ELR (cell line): ENCODE results near the gene BCAN.

Experiments used
- DNase-seq: peaks from one replicate; pipeline ENCODE4 v3.0.0-alpha.2; 2015; ENCODE audit warnings: low read depth

The BCAN gene

DNA sequence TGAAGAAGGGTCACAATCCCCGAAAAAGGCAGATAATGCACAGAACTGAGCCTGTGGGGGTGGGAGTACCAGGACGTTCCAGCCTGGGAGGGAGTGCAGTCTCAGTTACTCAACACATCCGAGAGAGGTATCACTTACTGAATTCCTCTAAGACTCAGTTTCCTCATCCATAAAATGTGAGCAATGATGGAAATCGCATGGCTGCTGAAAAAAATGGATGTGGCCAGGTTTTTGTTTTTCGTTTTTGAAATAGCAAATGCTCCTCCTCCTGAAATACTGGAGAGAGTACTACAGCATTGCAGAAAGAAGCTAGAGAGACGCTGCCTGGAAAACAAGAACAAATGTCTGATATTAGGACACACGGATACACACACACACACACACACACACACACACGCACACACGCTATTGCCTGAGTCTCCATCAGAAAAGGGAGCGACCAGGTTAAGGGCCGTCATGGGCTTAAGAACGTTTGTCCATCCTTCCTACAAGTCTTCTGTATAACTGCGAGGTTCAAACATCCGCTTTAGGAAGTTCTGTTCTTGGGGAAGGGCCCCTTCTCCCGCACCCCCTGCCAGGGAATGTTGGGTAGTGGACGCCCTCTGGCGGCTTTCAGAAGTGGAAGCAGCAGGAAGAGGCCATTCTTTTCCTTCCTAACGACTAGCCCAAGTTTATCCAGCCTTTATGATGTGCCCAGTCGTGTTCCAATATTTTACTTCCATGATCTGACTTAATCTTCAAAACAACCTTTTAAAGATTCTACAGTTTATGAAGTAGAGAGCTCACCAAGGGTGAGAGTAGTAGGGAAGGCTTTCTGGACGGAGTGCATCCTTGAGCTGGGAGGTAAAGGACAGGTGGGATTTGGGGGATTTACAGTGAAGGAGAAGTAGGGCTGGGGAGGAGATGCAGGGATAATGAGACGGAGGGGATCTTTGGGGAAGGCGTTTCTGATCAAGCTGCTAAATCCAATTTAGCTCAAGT lies 36.0 kb downstream of the BCAN start:
- DNase-seq, result peak; percentile 79

DNA sequence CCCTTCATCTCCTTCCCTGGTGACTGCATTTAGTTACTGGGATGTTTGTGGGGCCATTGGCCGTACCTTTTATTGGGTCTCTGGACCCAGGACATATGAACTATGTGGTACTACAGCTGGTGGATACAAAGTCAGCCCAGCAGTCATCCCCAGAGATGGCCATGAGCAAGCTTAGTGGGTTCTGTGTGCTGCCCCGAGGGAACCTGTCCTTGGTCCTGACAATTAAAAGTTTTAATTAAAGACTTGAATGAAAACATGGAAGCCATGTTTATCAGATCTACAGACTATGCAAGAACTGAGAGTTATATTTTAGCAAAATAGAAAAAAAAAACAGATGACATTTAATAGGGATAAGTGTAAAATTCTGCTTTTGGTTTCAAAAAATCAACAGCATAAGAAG lies 38.1 kb downstream of the BCAN start:
- DNase-seq, result no peak

DNA sequence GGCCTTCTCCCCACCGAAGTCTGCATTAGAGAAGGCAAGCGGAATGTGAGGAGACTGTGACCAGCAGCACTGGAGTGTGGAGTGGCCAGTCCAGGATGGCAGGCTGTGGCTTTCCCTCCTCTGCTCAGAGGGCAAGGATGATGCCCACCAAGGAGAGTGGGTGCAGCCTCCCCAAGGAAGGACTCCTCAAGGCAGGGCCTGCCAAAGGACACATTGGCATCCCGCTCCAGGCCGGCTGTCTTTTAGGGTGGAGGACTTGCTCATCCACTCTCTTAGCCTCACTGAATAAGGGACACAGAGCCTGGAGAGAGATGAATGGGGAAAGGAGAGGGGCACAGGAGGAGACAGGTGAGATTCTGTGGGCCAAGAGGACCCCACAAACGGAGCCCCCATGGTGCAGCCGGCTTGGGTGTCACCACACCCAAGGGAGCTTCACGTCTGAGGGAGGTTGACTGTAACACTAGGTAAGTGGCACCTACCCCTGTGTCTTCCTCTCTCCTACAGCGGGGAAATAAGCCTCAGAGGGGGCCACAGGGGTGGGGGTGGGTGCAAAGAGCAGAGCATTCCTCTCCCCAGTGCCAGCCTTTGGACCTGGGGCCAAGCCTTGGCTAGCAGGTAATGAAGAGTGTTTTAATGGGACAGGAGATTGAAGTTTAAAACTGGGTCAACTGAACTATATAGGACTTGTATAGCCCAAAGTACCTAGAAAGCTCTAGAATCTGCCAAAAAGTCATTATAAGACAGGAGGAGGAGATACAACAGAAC lies 39.5 kb downstream of the BCAN start:
- no peak for DNase-seq

DNA sequence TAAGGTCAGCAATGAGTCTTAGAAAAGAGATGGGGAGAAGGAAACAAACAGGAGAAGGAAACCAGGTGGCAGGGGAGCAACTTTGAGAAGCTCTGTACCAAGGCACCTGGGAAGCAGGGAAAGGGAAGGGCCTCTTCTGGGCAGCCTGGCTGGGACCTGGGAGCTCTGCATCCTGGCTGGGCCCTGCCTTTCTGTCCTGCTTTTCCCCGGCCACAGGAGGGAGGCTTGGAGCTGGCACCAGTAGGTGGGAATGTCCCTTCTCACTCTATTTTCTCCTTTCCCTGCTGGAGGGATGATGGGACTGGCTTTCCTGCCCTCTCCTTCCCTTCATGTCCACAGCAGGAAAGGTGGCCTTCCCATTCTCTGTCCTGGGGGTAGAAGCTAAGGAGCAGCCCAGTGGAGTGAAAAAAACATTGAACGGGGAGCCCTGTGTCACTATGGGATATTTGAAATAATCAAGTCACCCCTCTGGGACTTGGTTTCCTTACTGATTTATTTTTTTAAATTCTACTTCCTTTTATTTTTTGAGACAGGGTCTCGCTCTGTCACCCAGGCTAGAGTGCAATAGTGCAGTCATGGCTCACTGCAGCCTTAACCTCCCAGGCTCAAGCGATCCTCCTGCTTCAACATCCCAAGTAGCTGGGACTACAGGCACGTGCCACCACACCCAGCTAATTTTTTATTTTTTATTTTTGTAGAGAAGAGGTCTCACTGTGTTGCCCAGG lies 40.4 kb downstream of the BCAN start:
- no peak for DNase-seq

DNA sequence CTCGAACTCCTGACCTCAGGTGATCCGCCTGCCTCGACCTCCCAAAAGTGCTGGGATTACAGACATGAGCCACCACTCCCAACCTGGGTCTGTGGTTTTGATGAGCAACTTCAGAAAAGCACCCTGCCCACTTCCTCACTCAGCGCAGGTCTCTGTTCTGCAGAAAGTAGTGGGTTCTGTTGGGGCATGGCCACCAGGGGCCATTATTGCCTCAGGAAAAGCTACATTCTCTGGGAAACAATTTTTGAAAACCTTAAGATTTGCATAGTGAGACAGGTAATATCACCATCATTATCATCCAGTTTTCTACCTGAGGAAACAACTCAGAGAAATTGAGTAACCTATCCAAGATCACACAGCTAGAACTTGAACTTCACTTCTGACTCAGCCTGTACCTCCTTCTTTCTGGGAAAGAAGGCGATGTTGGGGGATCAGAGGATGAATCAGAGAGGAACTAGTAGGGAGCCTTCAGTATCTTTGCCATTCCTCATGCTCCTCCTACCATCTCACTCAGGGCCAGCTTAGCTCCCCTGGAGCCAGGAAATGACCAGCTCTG lies 42.4 kb downstream of the BCAN start:
- DNase-seq, result peak; percentile 84

DNA sequence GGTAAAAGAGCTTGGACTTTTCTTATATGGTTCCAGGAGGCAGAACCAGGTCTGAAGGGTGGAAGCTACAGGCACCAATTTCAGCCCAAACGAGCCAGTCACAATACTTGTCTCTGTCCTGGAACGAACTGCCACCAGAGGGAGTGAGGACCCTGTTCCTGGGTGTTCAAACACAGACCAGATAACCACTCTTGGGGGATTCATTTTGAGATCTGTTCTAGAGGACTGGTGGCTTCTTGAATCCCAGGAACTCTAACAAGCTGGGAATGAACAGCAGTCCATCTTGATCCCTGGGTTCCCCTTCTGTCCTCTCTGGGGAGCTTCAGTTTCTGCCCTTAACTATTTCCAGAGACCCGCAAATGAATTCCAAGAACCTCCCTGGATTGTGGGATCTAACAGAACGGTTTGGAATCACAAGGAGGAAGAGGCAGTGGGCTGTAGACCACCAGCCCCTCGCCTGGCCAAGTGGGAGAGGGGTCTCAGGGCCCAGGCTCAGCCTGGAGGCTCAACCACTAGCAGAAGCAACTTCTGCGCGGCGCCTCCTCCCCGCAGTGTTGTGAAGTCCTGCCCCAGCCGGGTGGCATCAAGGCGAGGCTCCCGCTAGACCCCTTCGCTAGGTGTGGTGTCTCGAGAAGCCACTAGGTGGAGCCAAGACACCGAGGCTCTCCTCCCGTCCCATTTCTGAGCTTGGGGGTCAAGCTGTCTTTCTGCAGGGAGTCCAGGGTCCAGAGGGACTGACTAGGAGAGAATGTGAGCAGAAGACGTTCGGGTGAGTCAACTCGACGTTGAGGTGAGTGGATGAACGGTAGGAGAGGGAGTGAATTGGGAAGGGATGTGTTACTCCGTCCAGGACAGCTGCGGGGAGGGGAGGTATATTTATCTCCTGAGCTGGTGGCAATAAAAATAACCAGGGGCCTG lies 47.4 kb downstream of the BCAN start:
- peak; percentile 90 for DNase-seq

DNA sequence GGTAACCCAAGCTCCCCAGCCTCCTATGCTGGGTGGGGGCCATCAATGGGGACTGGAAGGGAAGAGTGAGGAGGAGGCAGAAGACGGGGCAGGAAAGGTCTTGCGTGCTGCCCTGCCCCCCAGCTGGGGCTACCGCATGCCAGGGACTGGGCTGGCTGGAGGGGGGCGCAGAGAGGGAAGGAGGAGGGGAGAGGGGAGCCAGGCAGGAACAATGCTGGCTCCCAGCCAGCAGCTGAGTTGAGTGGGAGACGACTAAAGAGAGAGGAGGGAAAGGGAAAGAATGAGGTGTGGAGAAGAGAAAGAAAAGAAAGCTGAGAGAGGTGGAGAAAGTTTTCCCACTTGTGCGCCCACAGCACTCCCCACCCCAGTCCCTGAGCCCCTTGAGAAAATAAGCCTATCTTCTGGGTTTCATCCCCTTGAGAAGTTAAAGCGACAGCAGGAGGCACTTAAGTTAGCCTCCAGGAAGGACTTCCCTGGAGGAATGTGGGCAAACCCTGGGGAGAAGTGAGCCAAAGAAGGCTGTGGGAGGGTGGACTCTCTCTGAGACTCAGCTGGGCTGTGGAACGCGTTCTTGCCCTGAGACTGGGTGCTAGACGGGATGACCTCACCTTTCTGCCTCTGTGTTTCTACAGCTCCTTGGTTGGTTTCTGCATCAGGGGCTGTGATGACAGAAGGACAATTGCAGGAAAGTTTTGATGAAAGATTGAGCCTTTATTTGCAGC lies 48.2 kb downstream of the BCAN start:
- DNase-seq, result no peak

DNA sequence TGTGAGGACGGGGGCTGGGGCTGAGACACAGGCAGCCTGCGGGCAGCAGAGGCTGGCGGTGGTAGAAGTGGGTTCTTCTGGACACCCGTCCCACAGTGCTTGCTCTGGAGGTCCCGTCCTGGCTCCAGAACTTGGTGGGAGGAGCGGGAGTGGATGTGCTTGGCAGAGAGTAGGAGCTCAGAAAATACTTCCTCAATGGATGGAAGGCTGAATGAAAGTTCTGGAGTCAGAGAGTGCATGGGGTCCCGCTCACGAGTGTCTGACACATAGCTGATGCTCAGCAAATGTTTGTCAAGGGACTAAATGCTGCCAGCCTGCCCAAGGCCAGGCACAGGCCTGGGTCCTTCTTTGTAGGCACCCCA lies 48.7 kb downstream of the BCAN start:
- DNase-seq, result no peak

DNA sequence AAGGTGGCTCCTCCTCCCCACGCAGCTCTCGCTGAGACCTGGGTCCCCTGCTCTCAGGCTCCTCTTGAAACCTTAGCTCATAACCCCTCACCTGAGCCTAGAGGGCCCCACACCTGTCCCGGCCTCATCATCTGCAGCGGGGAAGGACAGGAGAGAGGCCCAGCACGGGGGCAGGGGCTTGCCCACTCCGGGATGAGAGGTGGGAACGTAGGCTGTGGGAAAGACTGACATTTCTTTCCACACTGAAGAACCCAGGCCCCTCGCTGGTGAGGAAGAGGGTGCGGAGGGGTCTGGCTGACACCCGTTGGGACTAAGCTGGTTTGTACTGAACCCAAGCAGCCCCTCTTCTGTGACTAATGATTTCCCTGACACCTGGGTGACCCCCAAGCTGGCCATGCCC lies 49.3 kb downstream of the BCAN start:
- no peak for DNase-seq

DNA sequence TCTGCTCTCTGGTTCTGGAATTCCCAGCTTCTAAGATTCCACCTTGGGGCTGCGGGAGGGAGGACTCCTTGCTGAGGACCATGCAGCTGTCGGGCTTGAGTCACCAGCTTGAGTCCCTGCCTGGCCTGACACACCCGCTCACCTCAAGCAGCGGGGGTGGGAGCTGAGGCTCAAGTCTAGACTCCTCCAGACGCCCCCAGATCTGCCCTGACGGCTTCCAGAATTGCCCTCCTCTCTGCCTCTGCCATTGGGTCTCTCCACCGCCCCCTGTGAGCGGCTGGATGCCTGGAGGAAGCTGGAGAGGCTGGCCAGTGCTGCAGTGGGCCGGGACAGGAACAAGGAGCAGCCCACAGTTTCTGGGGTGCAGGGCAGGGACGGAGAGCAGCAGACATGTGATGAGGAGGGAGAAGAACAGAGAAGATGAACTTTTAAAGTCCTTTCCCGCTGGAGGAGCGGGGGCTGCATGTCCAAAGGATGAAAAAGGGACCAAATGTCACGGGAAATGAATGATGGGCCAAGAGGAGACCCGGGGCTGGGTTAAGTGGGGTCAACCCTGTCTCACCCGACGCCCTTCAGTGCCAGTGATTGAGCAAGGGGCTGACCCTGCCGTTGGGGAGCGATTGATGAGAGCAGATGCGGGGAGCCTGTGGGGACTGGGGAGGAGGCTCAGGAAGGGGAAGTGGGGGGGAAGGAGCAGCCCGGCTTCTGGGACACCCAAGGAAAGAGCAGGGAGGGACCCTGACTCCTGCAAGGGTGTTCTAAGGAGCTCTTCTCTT lies 49.9 kb downstream of the BCAN start:
- DNase-seq, result peak; percentile 68

DNA sequence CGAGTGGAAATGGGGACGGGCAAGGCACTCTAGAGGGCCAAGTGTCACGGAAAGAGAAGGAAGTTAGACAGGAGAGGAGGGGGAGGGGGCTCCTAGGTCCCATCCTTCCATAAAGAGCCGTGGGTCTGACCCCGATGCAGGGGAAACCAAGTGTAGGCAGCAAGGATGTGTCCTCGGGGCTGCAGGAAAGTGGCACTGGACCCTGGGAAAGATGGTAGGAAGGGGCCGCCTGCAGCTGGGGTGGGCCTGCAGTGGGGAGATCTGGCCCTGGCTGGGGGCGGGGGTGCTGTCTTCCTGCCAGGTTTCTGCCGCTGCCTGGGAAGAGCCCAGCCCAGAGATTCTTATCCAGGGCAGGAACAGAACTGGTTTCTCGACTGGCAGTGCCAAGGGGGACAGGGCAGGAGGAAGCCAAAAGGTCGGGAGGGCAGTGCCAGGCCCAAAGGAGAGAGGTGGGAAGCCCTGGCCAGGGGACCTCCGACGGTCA lies 50.6 kb downstream of the BCAN start:
- no peak for DNase-seq

DNA sequence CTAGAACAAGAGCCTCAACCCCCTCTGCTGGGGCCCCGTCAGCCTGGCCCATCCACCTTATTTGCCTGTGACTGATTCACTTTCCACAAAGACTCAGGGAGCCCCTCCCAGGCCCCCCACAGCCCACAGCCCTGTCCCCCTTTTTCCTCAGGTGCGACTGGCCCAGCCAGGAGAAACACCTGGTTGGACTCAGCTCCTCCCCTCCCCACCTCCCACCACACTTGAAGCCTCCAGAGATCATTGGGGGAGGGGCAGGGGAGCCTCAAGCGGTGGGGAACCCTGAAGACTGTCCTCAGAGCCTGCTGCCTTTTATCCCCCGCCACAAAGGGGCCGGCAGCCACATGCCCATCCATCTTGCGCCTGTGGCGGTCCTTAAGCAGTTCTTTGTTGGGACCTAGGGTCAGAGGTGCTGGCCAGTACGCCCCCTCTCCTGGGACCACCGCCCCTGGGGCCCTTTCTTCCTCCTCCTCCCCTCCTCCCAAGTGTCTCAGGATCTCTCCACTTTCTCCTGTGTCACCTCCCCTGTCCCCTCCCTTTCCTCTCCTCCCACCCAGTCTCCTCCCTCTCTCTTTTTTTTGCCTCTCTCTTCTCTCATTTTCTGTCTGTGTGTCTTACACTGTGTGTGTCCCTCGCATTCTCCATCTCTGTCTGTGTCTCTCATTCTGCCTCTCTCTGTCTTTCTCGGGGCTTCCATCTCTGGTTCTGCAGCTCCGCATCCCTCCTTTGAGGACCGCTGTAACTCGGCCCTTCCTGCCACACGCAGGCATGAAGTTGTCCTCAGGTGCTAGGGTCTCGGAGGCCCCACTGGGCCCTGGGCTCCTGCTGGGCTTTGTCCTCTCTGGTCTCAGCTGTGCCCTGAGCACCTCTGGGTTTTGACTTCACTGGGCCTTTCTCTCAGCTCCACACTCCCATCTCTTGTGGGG lies 51.3 kb downstream of the BCAN start:
- DNase-seq, result no peak

DNA sequence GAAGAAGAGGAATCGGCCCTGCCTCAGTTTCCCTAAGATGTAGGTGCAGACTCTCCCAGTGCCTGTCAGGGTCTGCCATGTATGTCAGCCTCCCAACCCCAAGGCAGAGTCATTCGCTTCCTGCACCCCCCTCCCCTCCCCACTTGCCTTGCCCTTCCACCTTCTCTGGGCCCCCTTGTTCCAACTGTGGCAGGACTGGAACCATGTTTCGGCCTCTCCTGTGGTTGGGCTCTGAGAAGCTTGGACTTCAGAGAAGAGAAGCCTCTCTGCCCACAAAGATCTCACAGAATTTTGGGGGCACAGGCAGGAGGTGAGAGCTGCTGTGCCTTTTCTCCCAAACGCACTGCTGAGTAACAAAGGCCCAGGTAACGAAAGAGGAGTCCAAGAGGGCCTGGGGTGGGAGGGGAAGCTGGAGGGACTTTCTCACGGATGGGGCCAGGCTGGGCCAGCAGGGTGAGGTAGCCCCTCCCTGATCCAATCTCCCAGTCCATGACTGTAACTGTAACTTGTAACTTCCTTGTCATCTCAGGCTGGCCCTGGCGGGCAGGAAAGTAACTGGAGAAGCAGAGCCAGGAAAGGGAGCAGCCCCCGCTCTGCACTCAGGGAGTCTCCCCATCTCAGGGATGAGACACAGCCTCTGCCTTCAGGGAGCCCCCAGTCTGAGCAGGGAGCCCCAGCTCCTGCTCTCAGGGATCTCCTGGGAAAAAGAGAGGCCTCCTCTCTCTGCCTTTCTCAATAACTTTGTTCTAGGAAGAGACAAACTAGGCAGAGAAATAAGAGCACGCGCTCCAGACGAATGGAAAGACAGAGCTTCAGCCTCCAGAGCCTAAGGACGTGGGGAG lies 52.2 kb downstream of the BCAN start:
- no peak for DNase-seq

DNA sequence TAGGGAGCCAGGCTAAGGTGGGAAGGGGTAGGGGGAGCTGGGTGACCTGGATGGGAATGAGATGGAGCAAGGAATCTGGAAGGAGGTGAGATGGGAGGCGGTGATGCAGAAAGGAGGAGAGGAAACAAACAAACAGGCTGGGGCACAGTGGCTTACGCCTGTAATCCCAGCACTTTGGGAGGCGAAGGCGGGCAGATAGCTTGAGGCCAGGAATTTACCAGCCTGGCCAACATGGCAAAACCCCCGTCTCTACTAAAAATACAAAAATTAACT lies 52.7 kb downstream of the BCAN start:
- no peak for DNase-seq

DNA sequence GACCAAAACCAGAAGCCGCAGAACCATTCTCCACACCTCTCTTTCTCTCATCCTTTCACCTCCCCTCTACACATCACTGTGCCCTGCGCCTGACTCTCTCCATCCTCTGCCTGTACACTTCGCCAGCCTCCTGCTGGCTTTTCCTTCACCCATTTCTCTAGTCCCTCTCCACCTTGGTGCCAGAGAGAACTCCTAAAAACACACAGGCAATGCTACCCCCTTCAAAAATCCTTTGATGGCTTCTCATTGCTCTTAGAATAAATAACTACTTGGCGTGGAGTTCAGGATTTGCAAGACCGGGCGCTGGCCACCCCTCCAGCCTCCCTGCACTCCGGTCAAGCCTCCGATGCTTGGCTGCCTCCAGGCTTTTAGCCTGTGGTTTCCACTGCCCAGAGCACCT lies 54.8 kb downstream of the BCAN start:
- DNase-seq, result no peak

DNA sequence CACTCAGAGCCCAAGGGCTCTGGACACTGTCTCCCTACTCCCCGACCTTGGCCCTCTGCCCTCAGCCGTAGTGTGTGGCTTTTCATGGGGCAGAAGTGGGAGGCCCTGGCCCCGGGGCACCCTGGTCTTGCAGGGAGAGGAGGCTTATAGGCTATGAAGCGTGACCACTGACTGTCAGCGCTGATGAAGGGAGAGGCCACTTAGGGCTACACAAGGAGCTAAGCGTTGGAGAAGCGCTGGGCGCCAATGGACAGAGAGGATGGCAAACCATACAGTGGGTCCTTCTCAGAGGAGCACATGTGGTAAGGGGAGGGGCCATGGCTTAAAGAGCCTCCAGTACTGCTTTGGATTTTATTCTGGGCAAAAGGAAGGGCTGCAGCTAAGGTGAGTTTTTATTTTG lies 55.6 kb downstream of the BCAN start:
- DNase-seq, result no peak

DNA sequence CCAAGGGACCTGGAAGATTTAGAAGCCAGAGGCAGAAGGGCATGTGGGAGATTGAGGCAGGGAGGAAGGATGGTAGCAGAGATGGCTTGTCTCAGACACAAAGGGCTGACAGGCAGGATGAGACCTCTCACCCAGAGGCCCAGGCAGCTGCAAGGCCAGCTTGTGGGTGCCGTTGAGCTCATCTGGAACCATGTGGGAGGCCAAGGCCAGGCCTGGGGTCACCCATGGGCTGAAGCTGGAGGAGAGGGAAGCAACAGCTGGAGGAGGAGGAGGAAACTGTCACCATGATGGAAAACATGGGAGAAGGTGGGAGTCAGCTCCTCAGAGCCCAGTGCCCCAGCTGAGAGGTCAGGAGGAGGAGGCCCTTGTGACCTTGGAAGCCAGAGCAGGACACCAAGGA lies 57.1 kb downstream of the BCAN start:
- DNase-seq, result no peak
